ES-I3 (cell line): ENCODE measurements around the gene RNF145.
"Not testable (repeated sequence)": the region's sequence is repeated elsewhere in the genome, so short reads cannot be mapped to it uniquely, and the experiment has no call there.

Experiments
- H3K36me3 ChIP-seq: 2 replicates; pipeline ENCODE4 v1.6.1; 2013; ENCODE audit warnings: mild to moderate bottlenecking, low read length, control low read depth, moderate library complexity; ENCODE audit not compliant: insufficient read depth
- H3K4me1 ChIP-seq: 2 replicates; pipeline ENCODE4 v1.6.1; 2013; ENCODE audit warnings: mild to moderate bottlenecking, control low read depth, low read length; ENCODE audit not compliant: insufficient read depth
- H3K9ac ChIP-seq: 2 replicates; pipeline ENCODE4 v1.6.1; 2013; ENCODE audit warnings: low read depth, mild to moderate bottlenecking, low read length, moderate library complexity
- H3K9me3 ChIP-seq: 2 replicates; pipeline ENCODE4 v1.6.1; 2013; ENCODE audit warnings: mild to moderate bottlenecking, low read length, moderate library complexity; ENCODE audit not compliant: control insufficient read depth, insufficient read depth

RNF145 gene

DNA sequence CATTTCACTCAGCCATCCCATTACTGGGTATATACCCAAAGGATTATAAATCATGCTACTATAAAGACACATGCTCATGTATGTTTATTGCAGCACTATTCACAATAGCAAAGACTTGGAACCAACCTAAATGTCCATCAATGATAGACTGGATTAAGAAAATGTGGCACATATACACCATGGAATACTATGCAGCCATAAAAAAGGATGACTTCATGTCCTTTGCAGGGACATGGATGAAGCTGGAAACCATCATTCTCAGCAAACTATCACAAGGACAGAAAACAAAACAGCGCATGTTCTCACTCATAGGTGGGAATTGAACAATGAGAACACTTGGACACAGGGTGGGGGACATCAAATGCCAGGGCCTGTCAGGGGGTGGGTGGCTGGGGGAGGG is 64.2 kb downstream of the RNF145 start:
- H3K4me1 ChIP-seq, H3K9ac ChIP-seq, H3K9me3 ChIP-seq, H3K36me3 ChIP-seq: not testable (repeated sequence)

DNA sequence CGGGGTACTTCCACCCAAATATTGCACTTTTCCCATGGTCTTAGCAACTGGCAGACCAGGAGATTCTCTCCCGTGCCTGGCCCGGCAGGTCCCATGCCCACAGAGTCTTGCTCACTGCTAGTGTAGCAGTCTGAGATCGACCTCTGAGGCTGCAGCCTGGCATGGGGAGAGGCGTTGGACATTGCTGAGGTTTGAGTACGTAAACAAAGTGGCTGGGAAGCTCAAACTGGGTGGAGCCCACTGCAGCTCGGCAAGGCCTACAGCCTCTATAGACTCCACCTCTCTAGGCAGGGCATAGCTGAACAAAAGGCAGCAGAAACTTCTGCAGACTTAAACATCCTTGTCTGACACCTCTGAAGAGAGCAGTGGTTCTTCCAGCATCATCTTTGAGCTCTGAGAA is 69.6 kb downstream of the RNF145 start:
- Histone ChIP-seq H3K9me3 (no peaks in the 10 kb centered on the region), H3K9ac (no peak overlapping the region), H3K4me1 (no peaks in the 10 kb centered on the region), H3K36me3 (no peaks in the 10 kb centered on the region)

GRCh38 chr5:159135896-159136531 is 73.3 kb downstream of the RNF145 start:
- H3K9ac ChIP-seq, result no peak overlapping the region
- H3K4me1 ChIP-seq, result no peaks in the 10 kb centered on the region
- H3K36me3 ChIP-seq, result no peaks in the 10 kb centered on the region
- no peaks in the 10 kb centered on the region for H3K9me3 ChIP-seq

DNA sequence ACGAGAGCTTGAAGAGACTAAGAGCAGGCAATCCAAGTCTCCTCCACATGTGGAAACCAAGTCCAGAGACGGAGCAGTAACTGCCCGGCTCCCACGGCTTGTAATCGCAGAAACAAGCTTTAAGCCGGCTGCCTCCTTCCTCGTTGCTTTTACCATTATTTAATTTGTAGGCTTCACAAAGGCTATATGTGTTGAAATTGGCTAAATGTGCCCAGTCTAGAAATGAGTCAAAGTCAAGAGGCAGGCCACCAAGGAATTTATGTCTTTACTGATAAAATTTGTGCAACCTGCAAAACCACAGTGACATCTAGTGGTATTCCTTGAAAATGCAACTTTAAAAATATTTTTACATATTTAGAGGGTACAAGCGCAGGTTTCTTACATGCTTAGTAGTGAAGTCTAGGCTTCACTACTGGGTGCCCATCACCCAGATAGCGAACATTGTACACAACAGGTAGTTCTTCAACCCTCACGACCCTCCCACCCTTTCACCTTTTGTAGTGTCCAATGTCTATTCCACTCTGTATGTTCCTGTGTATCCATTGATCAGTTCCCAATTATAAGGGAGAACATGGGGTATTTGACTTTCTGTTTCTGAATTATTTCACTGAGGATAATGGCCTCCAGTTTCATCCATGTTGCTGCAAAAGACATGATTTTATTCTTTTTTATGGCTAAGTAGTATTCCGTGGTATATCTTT is 76.2 kb downstream of the RNF145 start:
- H3K4me1 ChIP-seq, result no peaks in the 10 kb centered on the region
- H3K9ac ChIP-seq, result no peak overlapping the region

DNA sequence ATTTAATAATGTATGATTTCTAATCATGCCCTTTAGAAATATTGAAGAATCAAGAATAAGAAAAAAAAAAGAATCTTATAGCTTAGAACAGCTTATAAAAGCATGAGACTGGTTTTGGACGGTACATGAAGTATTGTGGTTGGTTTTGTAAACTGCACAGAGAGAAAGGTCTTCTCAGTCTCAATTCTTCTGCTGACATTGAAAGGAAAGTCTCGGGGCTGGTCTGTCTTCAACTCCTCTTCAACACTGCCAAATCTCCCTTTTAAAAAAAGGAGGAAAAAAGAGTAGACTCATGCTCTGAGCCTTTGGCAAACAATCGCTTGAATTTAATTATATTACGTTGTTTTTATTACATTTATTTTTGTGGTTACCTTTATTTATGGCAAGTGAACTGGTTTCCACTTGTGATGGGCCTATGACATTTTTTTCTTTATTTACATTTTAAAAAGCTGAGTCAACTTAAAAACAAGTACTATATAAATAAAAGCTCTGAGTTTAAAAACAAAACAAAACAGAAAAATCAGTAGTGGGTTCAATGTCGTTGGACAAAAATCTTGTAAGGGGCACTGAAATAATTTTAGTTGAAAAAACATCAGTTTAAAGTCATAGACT is 76.8 kb downstream of the RNF145 start:
- no peaks in the 10 kb centered on the region for H3K36me3 ChIP-seq
- H3K9ac ChIP-seq, result no peak overlapping the region
- no peaks in the 10 kb centered on the region for H3K4me1 ChIP-seq
- no peaks in the 10 kb centered on the region for H3K9me3 ChIP-seq

More for the DNA sequence above, 76.2 kb downstream of the RNF145 start:
- Histone ChIP-seq H3K9me3 (no peaks in the 10 kb centered on the region), H3K36me3 (no peaks in the 10 kb centered on the region)

DNA sequence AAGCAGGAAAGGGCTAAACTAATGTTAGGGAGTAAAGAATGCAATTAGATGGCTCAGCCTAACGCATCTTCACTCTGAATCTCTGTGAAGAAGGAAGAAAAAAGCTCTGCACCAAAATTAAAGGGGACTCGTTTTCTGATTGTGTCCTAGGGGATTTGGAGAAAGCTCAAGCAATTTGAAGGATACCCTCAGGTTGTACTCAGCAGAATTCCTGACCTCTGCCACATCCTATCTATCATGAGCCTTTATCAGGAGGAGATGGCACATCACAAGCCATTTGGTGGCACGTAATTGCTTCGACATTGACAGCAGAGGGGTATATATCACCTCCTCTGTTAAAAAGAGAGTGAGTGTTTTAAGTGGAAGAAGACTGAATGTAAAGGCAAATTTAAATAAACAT is 77.4 kb downstream of the RNF145 start:
- Histone ChIP-seq H3K4me1 (no peaks in the 10 kb centered on the region), H3K9ac (no peak overlapping the region), H3K36me3 (no peaks in the 10 kb centered on the region), H3K9me3 (no peaks in the 10 kb centered on the region)

DNA sequence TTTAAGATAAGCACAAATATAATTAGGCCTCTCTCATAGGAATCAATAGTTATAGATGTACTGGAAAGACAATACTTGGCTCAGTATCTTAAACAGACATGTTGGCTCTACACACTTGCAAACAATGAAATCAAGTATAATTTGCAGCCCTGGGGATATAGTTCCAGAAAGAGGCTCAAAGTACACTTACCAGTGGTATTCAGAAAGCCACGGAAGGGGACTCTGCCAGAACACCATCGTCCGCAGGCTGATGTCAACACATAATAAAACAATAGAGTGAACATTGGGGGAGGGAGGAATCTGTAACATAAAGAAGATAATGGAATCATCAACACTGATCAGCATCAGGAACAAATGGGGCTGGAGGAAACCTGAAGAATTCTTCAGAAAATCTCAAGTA is 78.5 kb downstream of the RNF145 start:
- H3K4me1 ChIP-seq, result no peaks in the 10 kb centered on the region
- H3K36me3 ChIP-seq, result no peaks in the 10 kb centered on the region
- H3K9me3 ChIP-seq, result no peaks in the 10 kb centered on the region
- H3K9ac ChIP-seq, result no peak overlapping the region

GRCh38 chr5:159128070-159128541 is 81.2 kb downstream of the RNF145 start:
- Histone ChIP-seq H3K4me1 (no peaks in the 10 kb centered on the region), H3K9me3 (no peaks in the 10 kb centered on the region), H3K9ac (no peak overlapping the region), H3K36me3 (no peaks in the 10 kb centered on the region)

GRCh38 chr5:159123700-159124099 is 85.7 kb downstream of the RNF145 start:
- Histone ChIP-seq H3K9me3 (no peaks in the 10 kb centered on the region), H3K4me1 (no peaks in the 10 kb centered on the region), H3K36me3 (no peaks in the 10 kb centered on the region), H3K9ac (no peak overlapping the region)

DNA sequence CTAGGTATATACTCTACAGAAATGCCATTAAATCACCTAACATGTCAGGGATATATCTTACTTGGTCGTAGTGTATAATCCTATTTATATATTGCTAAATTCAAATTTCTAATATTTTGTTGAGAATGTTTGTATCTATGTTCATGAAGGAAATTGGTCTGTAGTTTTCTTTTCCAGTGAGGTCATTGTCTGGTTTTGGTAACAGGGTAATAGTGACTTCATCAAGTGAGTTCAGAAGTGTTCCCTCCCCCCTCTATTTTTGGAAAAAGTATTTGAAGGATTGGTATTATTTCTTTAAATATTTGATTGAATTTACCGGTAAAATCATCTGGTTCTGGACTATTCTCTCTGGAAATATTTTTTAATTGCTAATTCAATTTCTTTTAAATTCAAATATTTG is 86.2 kb downstream of the RNF145 start:
- no peak overlapping the region for H3K9ac ChIP-seq
- no peaks in the 10 kb centered on the region for H3K4me1 ChIP-seq
- H3K36me3 ChIP-seq, result no peaks in the 10 kb centered on the region
- H3K9me3 ChIP-seq, result no peaks in the 10 kb centered on the region

DNA sequence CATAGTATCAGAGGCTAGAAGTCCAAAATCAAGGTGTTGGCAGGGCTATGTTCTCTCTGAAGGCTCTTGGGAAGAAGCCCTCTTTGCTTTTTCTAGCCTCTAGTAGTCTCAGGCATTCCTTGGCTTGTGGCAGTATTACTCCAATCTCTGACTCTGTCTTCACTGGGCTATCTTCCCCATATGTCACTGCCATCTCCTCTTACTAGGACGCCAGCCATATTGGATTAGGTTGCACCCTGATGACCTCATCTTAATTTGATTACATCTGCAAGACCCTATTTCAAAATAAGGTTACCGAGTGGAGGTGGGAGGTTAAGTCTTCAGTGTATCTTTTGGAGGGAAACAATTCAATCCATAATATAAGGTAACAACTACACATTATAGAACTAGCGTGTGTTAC is 88.3 kb downstream of the RNF145 start:
- Histone ChIP-seq H3K36me3 (no peaks in the 10 kb centered on the region), H3K9me3 (no peaks in the 10 kb centered on the region), H3K4me1 (no peaks in the 10 kb centered on the region), H3K9ac (no peak overlapping the region)

DNA sequence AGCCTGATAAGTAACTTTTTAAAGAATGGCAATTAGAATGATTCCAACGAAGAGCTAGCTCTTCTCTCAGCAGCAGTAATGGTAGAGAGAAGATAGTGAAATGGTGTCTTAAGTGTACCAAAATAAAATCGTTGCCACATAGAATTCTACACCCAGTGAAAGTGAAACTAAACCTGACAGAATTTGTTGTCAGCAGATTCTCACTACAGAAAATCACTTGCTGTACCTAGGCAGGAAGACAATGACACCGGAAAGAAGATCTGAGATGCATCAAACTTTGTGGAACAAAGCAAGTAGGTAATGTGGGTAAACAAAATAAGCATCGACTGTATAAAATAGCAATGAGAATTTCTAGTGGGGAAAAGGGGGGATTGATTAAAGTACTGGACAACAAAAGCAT is 88.9 kb downstream of the RNF145 start:
- H3K9me3 ChIP-seq, result no peaks in the 10 kb centered on the region
- no peaks in the 10 kb centered on the region for H3K36me3 ChIP-seq
- no peak overlapping the region for H3K9ac ChIP-seq
- no peaks in the 10 kb centered on the region for H3K4me1 ChIP-seq

GRCh38 chr5:159119842-159120241 is 89.5 kb downstream of the RNF145 start:
- not testable (repeated sequence) for H3K9ac ChIP-seq

GRCh38 chr5:159118958-159119659 is 90.2 kb downstream of the RNF145 start:
- not testable (repeated sequence) for H3K9me3 ChIP-seq, H3K36me3 ChIP-seq, H3K4me1 ChIP-seq, H3K9ac ChIP-seq

More at GRCh38 chr5:159119842-159120241, 89.5 kb downstream of the RNF145 start:
- not testable (repeated sequence) for H3K4me1 ChIP-seq, H3K36me3 ChIP-seq, H3K9me3 ChIP-seq
